AML-193 (cell line): ENCODE data around the gene CEP128.

ENCODE experiments used
- DNase-seq, 2 experiments: peaks; one replicate each; lab custom pipeline; 2025; lab: John Stamatoyannopoulos, UW

CEP128 gene

DNA sequence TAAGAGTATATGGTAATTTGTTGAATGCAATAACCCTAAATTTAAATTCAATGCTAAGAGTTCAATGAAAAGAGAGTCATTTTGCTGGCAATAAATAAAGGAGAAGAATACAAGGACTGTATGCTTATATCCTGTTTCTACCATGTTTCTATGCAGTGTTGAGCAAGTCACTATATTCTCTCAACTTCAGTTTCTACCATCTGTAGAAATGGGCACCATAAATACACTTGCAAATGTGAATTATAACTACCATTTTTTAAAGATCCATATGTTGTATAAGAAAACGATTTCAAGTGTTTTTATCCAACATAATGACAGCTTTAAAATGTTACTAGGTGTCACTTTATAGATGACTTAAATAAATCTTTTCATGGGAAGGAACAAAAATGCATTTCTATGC lies 170.3 kb downstream of the CEP128 start:
- no peak for DNase-seq

- no peak for DNase-seq
These were observed 171.2 kb downstream of the CEP128 start for GRCh38 chr14:80770114-80770908.

GRCh38 chr14:80768646-80769045 lies 172.9 kb downstream of the CEP128 start:
- DNase-seq, result no peak

DNA sequence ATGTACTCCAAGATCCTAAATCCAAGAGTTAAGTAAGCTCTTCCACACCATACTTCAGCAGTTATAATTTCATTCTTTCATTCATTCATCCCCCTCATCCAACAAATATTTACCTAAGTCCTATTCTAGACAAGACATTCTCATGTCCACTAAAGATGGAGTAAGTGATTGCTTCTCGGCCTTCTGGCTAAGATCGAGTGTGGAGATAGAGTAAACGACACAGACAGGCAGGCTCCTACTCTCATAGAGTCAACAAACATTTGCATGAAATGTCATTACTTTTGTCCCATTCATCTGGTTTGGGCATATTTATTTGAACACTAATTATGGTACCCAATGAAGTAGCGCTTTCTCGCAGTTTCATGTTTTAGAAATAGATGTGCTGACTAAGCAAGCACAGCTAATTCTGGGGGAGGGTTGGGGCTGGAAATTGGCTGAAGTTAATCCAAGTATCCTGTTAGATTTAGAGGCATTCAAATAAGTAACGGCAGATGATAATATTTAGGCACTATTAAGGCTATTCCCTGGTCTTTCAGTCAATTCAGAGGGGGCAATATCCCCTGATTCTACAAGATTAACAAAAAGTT lies 176.5 kb downstream of the CEP128 start:
- DNase-seq, result no peak

- no peak for DNase-seq
These were observed 177.0 kb downstream of the CEP128 start for GRCh38 chr14:80764496-80764895.

DNA sequence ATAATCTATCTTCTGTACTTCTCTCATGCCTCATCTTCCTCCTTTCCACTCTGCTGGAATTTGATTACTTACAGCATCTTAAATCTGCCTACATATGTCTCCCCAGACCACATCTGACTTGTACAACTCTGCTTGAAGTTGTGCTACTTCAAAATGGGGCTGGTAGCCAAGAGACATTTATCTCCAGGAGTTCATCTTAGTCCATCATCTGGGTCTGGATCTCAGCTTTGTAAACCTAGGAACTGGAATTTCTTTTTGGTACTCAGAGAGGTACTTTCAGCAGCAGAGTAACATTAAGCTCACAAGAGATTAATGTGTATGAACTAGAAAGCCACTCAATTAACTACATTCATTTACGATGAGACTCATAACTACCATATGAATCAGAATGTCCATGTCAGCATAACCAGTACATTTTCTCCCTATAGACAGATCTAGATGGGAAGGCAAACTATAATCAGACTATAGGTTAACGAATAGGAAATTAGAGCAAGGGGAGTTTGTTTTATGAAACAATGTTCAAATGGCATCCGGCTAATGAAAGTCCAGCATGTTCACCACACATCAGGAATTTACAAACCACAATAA lies 178.8 kb downstream of the CEP128 start:
- DNase-seq, result no peak

DNA sequence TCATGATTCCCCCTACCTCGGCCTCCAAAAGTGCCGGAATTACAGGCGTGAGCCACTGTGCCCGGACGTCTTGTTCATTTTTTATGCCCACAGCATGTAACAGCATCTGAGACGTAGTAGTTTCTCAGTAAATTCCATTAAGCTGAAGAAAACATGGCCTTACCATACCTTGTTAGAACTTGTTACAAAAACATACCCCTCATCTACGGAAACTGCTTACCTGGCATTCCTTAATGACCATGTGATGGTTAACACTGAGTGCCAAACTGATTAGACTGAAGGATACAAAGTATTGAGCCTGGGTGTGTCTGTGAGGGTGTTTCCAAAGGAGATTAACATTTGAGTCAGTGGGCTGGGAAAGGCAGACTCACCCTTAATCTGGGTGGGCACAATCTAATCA lies 186.8 kb downstream of the CEP128 start:
- DNase-seq, result no peak

- DNase-seq, result no peak
These were observed 190.3 kb downstream of the CEP128 start for GRCh38 chr14:80751285-80751684.

- no peak for DNase-seq
These were observed 215.3 kb downstream of the CEP128 start for GRCh38 chr14:80726211-80726610.

GRCh38 chr14:80718940-80719339 lies 222.6 kb downstream of the CEP128 start:
- no peak for DNase-seq

DNA sequence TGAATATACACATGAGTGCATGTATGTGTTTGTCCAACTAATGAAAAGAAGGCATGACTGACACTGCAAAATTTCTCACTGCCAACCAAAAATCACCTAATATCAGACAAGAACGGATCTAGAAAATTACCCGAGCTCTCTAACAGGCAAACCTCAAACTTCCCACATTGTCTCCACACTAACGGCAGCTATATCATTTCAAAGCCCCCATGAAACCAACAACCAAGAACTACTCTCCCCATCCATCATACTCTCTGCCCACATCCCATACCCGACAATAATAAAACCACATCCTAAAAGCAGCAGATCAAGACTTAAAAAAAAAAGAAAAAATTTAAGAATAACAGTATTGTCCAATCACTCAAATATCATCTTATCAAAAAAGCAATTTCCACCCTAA lies 227.1 kb downstream of the CEP128 start:
- no peak for DNase-seq

DNA sequence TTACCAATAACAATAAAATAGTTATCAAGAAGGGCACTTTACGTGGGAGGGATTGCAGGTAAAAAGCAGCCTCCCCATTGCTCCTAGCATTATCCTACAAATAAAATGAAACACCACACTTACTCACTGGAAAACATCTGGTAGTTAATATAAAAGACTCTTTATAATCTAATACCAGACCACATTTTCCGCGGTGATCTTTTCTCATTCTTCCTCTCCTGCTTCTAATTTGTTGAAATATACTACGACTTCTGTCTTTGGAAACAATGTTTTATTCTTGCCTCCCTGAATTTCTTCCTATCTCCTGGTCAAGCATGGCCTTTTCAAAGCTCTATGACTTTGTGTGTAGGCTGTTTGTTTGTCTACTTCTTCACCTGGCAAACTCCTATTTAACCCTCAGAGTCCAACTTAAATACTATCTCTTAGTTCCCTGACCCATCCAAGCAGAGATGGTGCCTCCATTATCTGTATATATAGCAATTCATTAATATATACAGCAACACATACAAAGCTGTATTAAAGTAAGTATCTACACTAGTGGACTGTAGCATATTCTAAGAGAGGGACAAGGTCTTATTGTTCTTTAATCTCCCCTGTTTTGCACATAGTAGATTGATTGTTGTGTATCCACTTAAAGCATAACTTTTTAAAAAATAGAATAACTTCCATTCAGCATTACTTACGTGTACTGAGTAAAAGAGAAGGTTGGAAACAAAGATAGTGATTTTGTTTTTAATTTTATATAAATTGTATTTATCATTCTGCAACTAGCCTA lies 228.3 kb downstream of the CEP128 start:
- DNase-seq, result no peak

- no peak for DNase-seq
These were observed 236.1 kb downstream of the CEP128 start for GRCh38 chr14:80705241-80705980.

DNA sequence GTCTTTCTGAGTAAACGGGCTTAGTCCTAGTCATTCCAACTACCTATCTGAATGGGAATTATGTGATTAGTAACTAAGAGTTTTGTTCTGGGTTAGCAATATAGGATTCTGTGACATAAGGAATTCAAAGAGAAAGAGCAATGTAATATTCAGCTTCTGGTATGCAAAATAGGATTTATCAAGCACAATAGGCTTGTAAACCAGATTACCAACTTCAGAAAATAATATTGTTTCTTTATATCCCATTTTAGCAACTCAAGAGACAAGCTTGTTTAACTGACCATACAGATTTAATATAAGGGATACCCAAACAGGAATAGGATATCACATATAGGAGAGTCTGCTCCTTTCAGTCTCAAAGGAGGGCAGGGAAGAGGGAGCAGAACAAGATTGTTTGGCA lies 240.9 kb downstream of the CEP128 start:
- no peak for DNase-seq

DNA sequence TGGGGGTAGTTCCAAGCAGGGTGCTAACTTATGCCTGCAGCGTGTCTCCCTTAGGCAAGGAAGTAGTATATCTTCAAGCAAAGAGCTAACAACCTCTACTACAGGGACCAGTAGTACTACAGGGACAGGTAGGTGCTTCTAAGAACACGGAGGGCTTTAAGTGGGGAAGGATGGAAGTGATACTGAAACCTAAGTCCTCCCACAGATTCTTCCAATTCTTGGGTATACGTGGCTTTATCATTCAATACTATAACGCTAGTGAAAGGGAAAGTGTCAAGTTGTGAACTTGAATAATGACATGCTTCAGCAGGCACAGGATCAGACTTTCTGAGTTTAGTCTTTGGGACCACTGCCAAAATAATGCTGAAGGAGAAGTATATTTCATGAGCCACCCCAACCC lies 241.7 kb downstream of the CEP128 start:
- DNase-seq, result no peak

GRCh38 chr14:80698974-80699373 lies 242.6 kb downstream of the CEP128 start:
- DNase-seq, result no peak

GRCh38 chr14:80695869-80696268 lies 245.7 kb downstream of the CEP128 start:
- DNase-seq, result no peak

GRCh38 chr14:80692903-80693302 lies 248.6 kb downstream of the CEP128 start:
- no peak for DNase-seq

GRCh38 chr14:80681651-80682050 lies 259.9 kb downstream of the CEP128 start:
- DNase-seq, result no peak

DNA sequence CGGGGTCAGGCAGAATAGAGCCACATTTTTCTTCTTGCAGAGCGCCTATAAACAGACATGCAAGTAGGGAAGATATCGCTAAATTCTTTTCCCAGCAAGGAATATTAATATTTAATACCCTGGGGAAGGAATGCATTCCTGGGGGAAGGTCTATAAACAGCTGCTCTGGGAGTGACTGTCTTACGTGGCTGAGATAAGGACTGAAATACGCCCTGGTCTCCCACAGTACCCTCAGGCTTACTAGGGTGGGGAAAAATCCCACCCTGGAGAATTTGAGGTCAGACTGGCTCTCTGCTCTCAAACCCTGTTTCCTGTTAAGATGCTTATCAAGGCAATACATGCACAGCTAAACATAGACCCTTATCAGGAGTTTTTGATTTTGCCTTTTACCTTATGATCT lies 262.3 kb downstream of the CEP128 start:
- DNase-seq, result no peak

DNA sequence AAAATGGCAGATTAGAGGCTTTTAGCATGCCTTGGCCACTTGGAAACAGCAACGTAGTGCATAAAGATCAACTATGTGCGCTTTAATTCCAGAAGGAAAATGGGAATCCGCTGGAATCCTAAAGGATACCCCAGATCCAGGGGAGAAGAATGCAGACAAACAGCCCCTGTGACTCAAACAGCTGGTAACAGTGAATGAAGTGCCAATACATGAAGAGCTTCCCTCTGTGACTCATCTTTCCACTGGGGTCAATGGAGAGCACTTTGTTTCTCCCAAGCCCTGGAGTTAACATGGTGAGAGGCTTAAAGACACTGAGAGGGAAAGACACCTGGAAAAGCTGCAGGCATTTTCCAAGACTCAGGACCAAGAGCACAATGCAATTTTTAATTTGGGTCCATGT lies 263.1 kb downstream of the CEP128 start:
- DNase-seq, result no peak

- no peak for DNase-seq
These were observed 272.1 kb downstream of the CEP128 start for GRCh38 chr14:80669426-80669825.
